Neural progenitor cell (in vitro differentiated cells): ENCODE results near the gene TMCC1.

Experiments
- CTCF ChIP-seq: fragments of 200-600 bp; sonication (generic); IDR thresholded peaks from 2 replicates; pipeline ENCODE4 v1.5.1; 2017; ENCODE audit warnings: antibody characterized with exemption, mild to moderate bottlenecking
- EZH2 ChIP-seq: fragments of 200-600 bp; sonication (generic); IDR thresholded peaks from 2 replicates; pipeline ENCODE4 v1.6.1; 2017; ENCODE audit warnings: antibody characterized with exemption, mild to moderate bottlenecking, moderate library complexity
- EZH2phosphoT487 ChIP-seq: fragments of 200-600 bp; sonication (generic); IDR thresholded peaks from 2 replicates; pipeline ENCODE4 v1.6.1; 2017; ENCODE audit warnings: antibody characterized with exemption

DNA sequence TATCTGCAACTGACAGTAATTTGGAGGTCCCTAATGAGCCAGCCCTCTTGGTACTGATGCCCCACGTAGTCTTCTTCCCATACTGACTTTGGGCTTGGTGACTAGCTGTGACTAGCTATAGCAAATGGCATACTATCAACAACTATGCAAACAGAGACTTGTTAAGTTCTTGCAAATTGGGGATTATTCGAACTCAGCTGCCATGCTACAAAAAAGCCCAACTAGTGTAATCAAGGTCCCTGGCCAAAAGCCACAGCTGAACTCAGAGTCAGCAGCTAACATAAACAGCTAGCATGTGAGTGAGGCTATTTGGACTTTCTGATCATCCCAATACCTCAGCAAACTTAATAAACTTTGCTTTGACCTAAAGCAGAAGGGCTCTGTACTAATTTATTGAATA lies 165.8 kb downstream of the TMCC1 start:
- no peak for TF ChIP-seq CTCF
- TF ChIP-seq EZH2, result no peak
- no peak for TF ChIP-seq EZH2phosphoT487
